ENCODE measurements around the gene SEPTIN10. TPM values are rescaled to one million over a fixed set of nuclear protein-coding genes. Genes with fewer than 3 reads are reported as not detected.
A peak's percentile ranks its signal among the peaks of the same experiment; 100 is the strongest.

The SEPTIN10 gene
- total RNA-seq, 1 experiment from 2014 or later = 92.5 TPM

- no peak overlapping the region for H3K4ac ChIP-seq (ENCODE audit: low read depth, low read length)
- H3K79me2 ChIP-seq (ENCODE audit: insufficient read depth, low read length) = peaks cover 40% of the 10 kb centered on the region; the same call in 1 of the 2 replicates
- H3K14ac ChIP-seq (ENCODE audit: insufficient read depth, low read length) = no peak overlapping the region
- H3K79me1 ChIP-seq (ENCODE audit: insufficient read depth, low read depth, low read length, poor library complexity, severe bottlenecking) = peaks cover 7% of the 10 kb centered on the region
- H3K36me3 Mint-ChIP-seq (ENCODE audit: insufficient read depth in 1 of 3, low read depth in 3 of 3) = peaks cover 0 to 11% (median 9%) of the 10 kb centered on the region in 3 experiments; a peak in 5 of 7 replicates
- H3K27me3 ChIP-seq (ENCODE audit: insufficient read depth, low read length) = no peaks in the 10 kb centered on the region
- H2AK5ac ChIP-seq (ENCODE audit: insufficient read length, low read length) = no peak overlapping the region
- H2BK12ac ChIP-seq (ENCODE audit: insufficient read length, low read depth, low read length) = no peak overlapping the region
- H4K20me1 ChIP-seq (ENCODE audit: control insufficient read depth, insufficient read depth, insufficient read length) = no peaks in the 10 kb centered on the region
- H3K4me3 Mint-ChIP-seq = no peak overlapping the region
- no peak overlapping the region for H4K91ac ChIP-seq (ENCODE audit: insufficient read length, low read depth, low read length)
- H2AFZ ChIP-seq (ENCODE audit: low read length) = no peak overlapping the region
- H3K9me3 ChIP-seq (ENCODE audit: control insufficient read depth, low read depth, low read length) = no peaks in the 10 kb centered on the region
- H3K27ac ChIP-seq (ENCODE audit: insufficient read length, low read depth, low read length) = no peak overlapping the region
- peaks cover 3% of the 10 kb centered on the region for H3K23me2 ChIP-seq (ENCODE audit: insufficient read length, low read depth, low read length, poor library complexity, severe bottlenecking)
- H2BK20ac ChIP-seq (ENCODE audit: low read depth, low read length, poor library complexity, severe bottlenecking) = no peak overlapping the region
- no peak overlapping the region for H3K56ac ChIP-seq (ENCODE audit: insufficient read length, low read depth, low read length)
- no peak for DNase-seq
- peaks cover 5% of the 10 kb centered on the region; the same call in 1 of the 2 replicates for H3K4me1 ChIP-seq (ENCODE audit: insufficient read depth, low read length)
- H3T11ph ChIP-seq (ENCODE audit: low read length) = no peak overlapping the region
- WGBS (ENCODE audit: extremely low coverage, insufficient read length, low lambda C conversion rate) = no CpG with 5 or more reads among the region's 2 CpGs
- H2BK15ac ChIP-seq (ENCODE audit: low read depth, low read length) = no peak overlapping the region
- peaks cover 32 to 41% of the 10 kb centered on the region in 2 experiments for H3K4me1 Mint-ChIP-seq
- H3K4me2 ChIP-seq (ENCODE audit: insufficient read depth, insufficient read length, low read length) = no peak overlapping the region
- H3K23ac ChIP-seq (ENCODE audit: insufficient read length, low read depth, low read length) = no peak overlapping the region
- no peaks in the 10 kb centered on the region for H3K9me3 Mint-ChIP-seq
- H2BK5ac ChIP-seq (ENCODE audit: insufficient read length, low read length) = no peak overlapping the region
- H3K27ac Mint-ChIP-seq = peak overlapping the region in 2 of 3 experiments; percentile 9 to 87; a peak in 1 of 7 replicates
- H4K5ac ChIP-seq (ENCODE audit: insufficient read length, low read depth, low read length) = no peak overlapping the region
- H4K8ac ChIP-seq (replicated peaks; ENCODE audit: insufficient read length, low read depth, low read length) = no peak overlapping the region
- no peak overlapping the region for H3K18ac ChIP-seq (ENCODE audit: insufficient read length, low read depth, low read length)
- no peak for TF ChIP-seq CTCF (conservative IDR thresholded peaks at IDR 0.05)
- H3K9ac ChIP-seq (ENCODE audit: extremely low read depth, insufficient read length, low read length) = no peak overlapping the region
- no peak overlapping the region for H2BK120ac ChIP-seq (ENCODE audit: low read depth, low read length, poor library complexity, severe bottlenecking)
- no peaks in the 10 kb centered on the region for H3K27me3 Mint-ChIP-seq (ENCODE audit: low read depth)
Measured at GRCh38 chr2:109607766-109608165, 6.0 kb downstream of the SEPTIN10 start.
